Activated CD4-positive, alpha-beta T cell treated with anti-CD3 and anti-CD28 coated beads, Interleukin-2, amount 50 U/mL, for 16 hours (primary cell): ENCODE measurements around the gene VEGFA.

Experiments used
- DNase-seq: peaks from one replicate; pipeline ENCODE4 v3.0.0-alpha.2; 2020

Gene VEGFA

GRCh38 chr6:43773980-43774775 lies 4.2 kb downstream of the VEGFA start:
- DNase-seq, result no peak

DNA sequence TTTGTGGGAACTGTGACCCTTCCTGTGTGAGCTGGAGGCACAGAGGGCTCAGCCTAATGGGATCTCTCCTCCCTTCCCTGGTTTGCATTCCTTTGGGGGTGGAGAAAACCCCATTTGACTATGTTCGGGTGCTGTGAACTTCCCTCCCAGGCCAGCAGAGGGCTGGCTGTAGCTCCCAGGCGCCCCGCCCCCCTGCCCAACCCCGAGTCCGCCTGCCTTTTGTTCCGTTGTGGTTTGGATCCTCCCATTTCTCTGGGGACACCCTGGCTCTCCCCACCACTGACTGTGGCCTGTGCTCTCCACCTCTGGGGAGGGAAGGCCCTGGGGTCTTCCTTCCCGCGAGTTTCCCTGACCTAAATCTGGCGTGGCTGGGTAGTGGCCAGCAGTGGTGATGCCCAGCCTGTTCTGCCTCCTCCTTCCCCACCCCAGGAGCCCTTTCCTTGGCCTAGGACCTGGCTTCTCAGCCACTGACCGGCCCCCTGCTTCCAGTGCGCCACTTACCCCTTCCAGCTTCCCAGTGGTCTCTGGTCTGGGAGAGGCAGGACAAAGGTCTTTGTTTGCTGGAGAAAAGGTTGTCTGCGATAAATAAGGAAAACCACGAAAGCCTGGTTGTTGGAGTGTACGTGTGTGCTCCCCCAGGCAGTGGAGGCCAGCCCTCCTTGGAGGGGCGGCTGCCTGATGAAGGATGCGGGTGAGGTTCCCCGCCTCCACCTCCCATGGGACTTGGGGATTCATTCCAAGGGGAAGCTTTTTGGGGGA lies 4.9 kb downstream of the VEGFA start:
- peak; percentile 66 for DNase-seq

- DNase-seq, result no peak
Measured at GRCh38 chr6:43775535-43775885, 5.5 kb downstream of the VEGFA start.

GRCh38 chr6:43776115-43776798 lies 6.2 kb downstream of the VEGFA start:
- DNase-seq, result no peak

GRCh38 chr6:43776799-43777776 lies 7.1 kb downstream of the VEGFA start:
- no peak for DNase-seq

GRCh38 chr6:43778131-43778855 lies 8.3 kb downstream of the VEGFA start:
- DNase-seq, result no peak

DNA sequence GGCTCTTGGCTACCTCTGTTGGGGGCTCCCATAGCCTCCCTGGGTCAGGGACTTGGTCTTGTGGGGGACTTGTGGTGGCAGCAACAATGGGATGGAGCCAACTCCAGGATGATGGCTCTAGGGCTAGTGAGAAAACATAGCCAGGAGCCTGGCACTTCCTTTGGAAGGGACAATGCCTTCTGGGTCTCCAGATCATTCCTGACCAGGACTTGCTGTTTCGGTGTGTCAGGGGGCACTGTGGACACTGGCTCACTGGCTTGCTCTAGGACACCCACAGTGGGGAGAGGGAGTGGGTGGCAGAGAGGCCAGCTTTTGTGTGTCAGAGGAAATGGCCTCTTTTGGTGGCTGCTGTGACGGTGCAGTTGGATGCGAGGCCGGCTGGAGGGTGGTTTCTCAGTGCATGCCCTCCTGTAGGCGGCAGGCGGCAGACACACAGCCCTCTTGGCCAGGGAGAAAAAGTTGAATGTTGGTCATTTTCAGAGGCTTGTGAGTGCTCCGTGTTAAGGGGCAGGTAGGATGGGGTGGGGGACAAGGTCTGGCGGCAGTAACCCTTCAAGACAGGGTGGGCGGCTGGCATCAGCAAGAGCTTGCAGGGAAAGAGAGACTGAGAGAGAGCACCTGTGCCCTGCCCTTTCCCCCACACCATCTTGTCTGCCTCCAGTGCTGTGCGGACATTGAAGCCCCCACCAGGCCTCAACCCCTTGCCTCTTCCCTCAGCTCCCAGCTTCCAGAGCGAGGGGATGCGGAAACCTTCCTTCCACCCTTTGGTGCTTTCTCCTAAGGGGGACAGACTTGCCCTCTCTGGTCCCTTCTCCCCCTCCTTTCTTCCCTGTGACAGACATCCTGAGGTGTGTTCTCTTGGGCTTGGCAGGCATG lies 9.2 kb downstream of the VEGFA start:
- no peak for DNase-seq

DNA sequence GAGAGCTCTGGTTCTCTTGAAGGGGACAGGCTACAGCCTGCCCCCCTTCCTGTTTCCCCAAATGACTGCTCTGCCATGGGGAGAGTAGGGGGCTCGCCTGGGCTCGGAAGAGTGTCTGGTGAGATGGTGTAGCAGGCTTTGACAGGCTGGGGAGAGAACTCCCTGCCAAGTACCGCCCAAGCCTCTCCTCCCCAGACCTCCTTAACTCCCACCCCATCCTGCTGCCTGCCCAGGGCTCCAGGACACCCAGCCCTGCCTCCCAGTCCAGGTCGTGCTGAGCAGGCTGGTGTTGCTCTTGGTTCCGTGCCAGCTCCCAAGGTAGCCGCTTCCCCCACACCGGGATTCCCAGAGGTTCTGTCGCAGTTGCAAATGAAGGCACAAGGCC lies 9.8 kb downstream of the VEGFA start:
- no peak for DNase-seq

DNA sequence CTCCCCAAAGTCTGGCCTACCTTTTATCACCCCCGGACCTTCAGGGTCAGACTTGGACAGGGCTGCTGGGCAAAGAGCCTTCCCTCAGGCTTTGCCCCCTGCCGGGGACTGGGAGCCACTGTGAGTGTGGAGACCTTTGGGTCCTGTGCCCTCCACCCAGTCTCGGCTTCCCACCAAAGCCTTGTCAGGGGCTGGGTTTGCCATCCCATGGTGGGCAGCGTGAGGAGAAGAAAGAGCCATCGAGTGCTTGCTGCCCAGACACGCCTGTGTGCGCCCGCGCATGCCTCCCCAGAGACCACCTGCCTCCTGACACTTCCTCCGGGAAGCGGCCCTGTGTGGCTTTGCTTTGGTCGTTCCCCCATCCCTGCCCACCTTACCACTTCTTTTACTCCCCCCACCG lies 10.3 kb downstream of the VEGFA start:
- no peak for DNase-seq

- no peak for DNase-seq
Measured at GRCh38 chr6:43780941-43781928, 11.2 kb downstream of the VEGFA start.

GRCh38 chr6:43781941-43782704 lies 12.1 kb downstream of the VEGFA start:
- DNase-seq, result no peak

DNA sequence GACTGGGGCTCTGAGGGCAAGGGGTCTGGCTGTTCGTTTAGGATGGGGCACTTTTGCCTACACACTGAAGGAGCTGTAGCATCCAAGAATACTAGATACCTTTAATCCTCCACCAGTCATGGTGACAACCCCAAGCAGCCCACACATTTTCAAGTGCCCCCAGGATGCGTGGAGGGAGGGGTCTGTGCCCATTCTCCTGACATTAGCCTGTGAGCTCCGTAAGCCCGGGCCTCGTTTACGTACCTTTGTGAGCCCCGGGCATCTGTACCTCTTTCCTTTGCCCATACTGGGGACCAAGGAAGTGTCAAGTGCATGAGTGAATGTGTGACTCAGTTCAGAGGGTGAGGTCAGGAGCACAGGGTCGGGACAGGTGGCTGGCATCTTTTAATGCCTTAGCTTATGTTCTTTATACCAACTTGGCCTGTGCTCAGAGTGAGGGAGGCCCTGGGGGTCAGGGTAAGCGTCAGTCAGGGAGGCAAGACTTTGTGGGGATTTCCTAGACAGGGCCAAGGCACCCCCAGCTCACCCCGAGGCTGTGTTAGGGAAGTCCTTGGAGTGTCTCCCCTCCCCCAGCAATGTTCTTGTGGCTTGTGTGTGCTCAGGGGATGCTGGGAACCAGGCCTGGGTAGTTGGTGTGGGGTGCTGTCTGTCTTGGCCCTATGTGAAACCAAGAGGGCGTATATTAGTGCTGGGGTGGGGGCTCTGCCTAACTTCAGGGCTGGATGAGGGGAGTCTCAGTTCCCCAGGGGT lies 12.9 kb downstream of the VEGFA start:
- no peak for DNase-seq

GRCh38 chr6:43784049-43784855 lies 14.2 kb downstream of the VEGFA start:
- DNase-seq, result no peak

- no peak for DNase-seq
Measured at GRCh38 chr6:43785220-43785752, 15.3 kb downstream of the VEGFA start.

- DNase-seq, result no peak
Measured at GRCh38 chr6:43785904-43786303, 15.9 kb downstream of the VEGFA start.

DNA sequence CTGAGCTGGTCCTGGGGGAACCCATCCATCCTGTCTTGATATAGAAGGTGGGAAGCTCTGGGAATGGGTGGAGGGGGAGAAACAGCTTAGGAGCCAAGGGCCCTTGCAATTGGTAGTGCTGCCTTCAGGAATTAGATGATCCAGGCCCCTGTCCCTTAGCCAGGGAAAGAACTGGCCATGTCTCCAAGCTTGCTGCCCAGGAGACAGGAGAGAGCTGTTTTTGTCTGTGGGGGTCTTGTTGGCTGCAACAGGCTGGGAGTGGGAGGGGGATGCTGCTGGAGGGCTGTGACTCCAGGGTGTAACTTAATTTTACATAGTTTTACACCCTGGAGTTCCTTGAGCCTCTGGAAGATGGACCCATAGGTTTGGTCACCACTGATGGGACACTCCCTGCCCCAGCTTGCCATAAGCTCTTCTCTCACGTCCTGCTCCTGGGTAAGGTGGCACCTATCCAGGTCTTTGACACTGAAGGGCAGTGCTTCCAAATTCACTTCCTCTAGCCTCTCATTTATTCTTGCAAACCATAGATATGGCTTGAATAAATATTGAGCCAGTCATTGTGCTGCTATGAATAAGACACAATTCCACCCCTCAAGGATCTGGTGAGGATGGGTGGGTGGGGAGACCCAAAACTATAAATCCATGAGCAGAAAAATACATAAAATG lies 16.8 kb downstream of the VEGFA start:
- no peak for DNase-seq
